Measurements from ENCODE around the gene KAZALD1.

- no peak for TF ChIP-seq CTCF (conservative IDR thresholded peaks at IDR 0.05; ENCODE audit: low read depth, low read length)
- no peak for TF ChIP-seq EZH2 (IDR thresholded peaks at IDR 0.05; ENCODE audit: low read length, unreplicated experiment)
Measured at GRCh38 chr10:101016814-101017213, 45.0 kb upstream of the KAZALD1 start.
